Keratinocyte (primary cell): ENCODE measurements around the gene OR2L8. TPM values are rescaled to one million over a fixed set of nuclear protein-coding genes. Genes with fewer than 3 reads are reported as not detected.

Source experiments
- DNase-seq: peaks from one replicate; pipeline ENCODE4 v3.0.0-alpha.2; 2011; ENCODE audit warnings: low read depth, missing footprints, low spot score
- FAIRE-seq: peaks from 2 replicates; lab custom pipeline; 2011; peaks lifted over from hg19 to GRCh38; lab: Jason Lieb, UNC
- H2AFZ ChIP-seq: 2 replicates; pipeline ENCODE4 v1.6.0; 2012; ENCODE audit warnings: low read length, control low read depth, inconsistent platforms; ENCODE audit not compliant: control insufficient read depth
- H3K27ac ChIP-seq: 2 replicates; pipeline ENCODE4 v1.5.1; 2011; ENCODE audit warnings: low read length; ENCODE audit not compliant: control insufficient read depth, insufficient read depth
- H3K27me3 ChIP-seq: 3 replicates; pipeline ENCODE4 v1.6.0; 2011; ENCODE audit warnings: low read length; ENCODE audit not compliant: control insufficient read depth, insufficient read depth; ENCODE audit errors: extremely low read depth
- H3K36me3 ChIP-seq, 2 experiments: 2 replicates in 1 of 2; 3 replicates in 1 of 2; pipeline ENCODE4 v1.5.1; 2011; ENCODE audit warnings: low read length in 2 of 2, mild to moderate bottlenecking in 1 of 2; ENCODE audit not compliant: control insufficient read depth in 2 of 2, insufficient read depth in 2 of 2; ENCODE audit errors: extremely low read depth in 1 of 2
- H3K4me1 ChIP-seq: 3 replicates; pipeline ENCODE4 v1.5.1; 2011; ENCODE audit warnings: low read length; ENCODE audit not compliant: control insufficient read depth, insufficient read depth; ENCODE audit errors: extremely low read depth
- H3K4me2 ChIP-seq: 3 replicates; pipeline ENCODE4 v1.6.0; 2011; ENCODE audit warnings: low read depth, low read length; ENCODE audit not compliant: control insufficient read depth, insufficient read depth; ENCODE audit errors: extremely low read depth
- H3K4me3 ChIP-seq, 3 experiments: fragments of 200-600 bp in 1 of 3; sonication (generic) in 1 of 3; 2 replicates in 2 of 3; 3 replicates in 1 of 3; pipeline ENCODE4 v1.5.1; 2011 to 2016; ENCODE audit warnings: low read length in 3 of 3, mild to moderate bottlenecking in 3 of 3, control low read depth in 2 of 3, inconsistent platforms in 1 of 3, low read depth in 1 of 3, mixed read lengths in 1 of 3, mixed run types in 1 of 3, moderate library complexity in 1 of 3; ENCODE audit not compliant: control insufficient read depth in 2 of 3, insufficient read depth in 2 of 3; ENCODE audit errors: extremely low read depth in 1 of 3
- H3K79me2 ChIP-seq: 2 replicates; pipeline ENCODE4 v1.6.0; 2012; ENCODE audit warnings: low read length; ENCODE audit not compliant: control insufficient read depth, insufficient read depth
- H3K9ac ChIP-seq: 3 replicates; pipeline ENCODE4 v1.6.0; 2011; ENCODE audit warnings: low read length; ENCODE audit not compliant: control insufficient read depth, insufficient read depth; ENCODE audit errors: extremely low read depth
- H3K9me1 ChIP-seq: 3 replicates; pipeline ENCODE4 v1.6.0; 2011; ENCODE audit warnings: low read length; ENCODE audit not compliant: control insufficient read depth, insufficient read depth; ENCODE audit errors: extremely low read depth
- H3K9me3 ChIP-seq: 2 replicates; pipeline ENCODE4 v1.5.1; 2012; ENCODE audit warnings: low read depth, low read length; ENCODE audit not compliant: control insufficient read depth
- H4K20me1 ChIP-seq: 3 replicates; pipeline ENCODE4 v1.6.0; 2011; ENCODE audit warnings: low read length; ENCODE audit not compliant: control insufficient read depth, insufficient read depth; ENCODE audit errors: extremely low read depth
- EZH2 ChIP-seq: IDR thresholded peaks from one replicate; pipeline ENCODE4 v1.6.1; 2012; ENCODE audit warnings: inconsistent platforms, mild to moderate bottlenecking, low read length, moderate library complexity
- dilution Hi-C: fragments of 300-500 bp; cut with MboI; formaldehyde crosslinking; loops from one replicate; pipeline ENCODE4 v1.7.0; 2020; ENCODE audit warnings: low sequenced_read_pairs; ENCODE audit not compliant: extremely low pct_ligation_motif_present
- polyA plus RNA-seq, 5 experiments: library from polyadenylated mRNA; depleted of rRNA in 3 of 5; stranded (reverse) in 3 of 5; stranded (forward) in 1 of 5; unstranded in 1 of 5; fragments of >200 nt; gene quantifications; 1 replicate in 1 of 5; 2 replicates in 3 of 5; 3 replicates in 1 of 5; pipeline versions ENCODE4 v1.2.1 to v1.2.3, GENCODE V29; 2011 to 2012; ENCODE audit warnings: missing spikeins in 2 of 5, low read depth in 1 of 5, low replicate concordance in 1 of 5
- TF ChIP-seq, protein P1 (sequence below), 3 experiments: IDR thresholded peaks in 1 of 3; conservative IDR thresholded peaks in 1 of 3; optimal IDR thresholded peaks in 1 of 3; 2 replicates in 2 of 3; 3 replicates in 1 of 3; pipeline versions ENCODE3 to v1.5.1; 2011; ENCODE audit warnings: low read length in 3 of 3, mild to moderate bottlenecking in 3 of 3, moderate library complexity in 2 of 3, control low read depth in 1 of 3, inconsistent platforms in 1 of 3; ENCODE audit not compliant: insufficient read depth in 2 of 3; ENCODE audit errors: extremely low read depth in 1 of 3

Gene OR2L8
- polyA plus RNA-seq, 1 donor (not counting 4 experiments of a cell fraction or from before 2014, with no cell fraction given), result not detected

DNA sequence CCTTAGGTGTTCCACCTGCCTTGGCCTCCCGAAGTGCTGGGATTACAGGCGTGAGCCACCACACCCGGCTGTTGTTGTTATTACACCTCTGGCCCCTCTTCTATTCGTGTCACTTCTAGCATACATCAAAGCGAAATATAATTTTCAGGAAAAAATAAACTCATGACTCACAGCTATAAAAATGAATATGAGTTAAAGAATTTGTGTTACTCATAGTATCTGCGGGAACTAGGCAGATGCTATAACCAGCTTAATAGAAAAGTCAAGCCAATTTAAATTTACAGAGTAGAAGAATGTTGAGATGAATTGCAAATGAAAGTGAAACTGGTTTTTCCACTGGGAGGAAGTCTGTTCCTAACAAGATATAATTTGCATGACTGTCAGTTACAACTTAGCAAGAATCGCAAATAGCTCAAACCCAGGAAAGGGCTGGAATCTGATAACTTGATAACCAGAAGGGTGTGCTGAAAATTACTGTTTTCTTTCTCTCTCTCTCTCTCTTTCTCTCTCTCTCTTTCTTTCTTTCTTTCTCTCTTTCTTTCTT is 42.1 kb upstream of the OR2L8 start:
- no peak for DNase-seq
- Histone ChIP-seq H3K4me1 (no peaks in the 10 kb centered on the region), H4K20me1 (no peaks in the 10 kb centered on the region), H3K27me3 (no peaks in the 10 kb centered on the region), H3K36me3 (no peaks in the 10 kb centered on the region), H3K4me2 (peak overlapping the region; percentile 41), H3K9me3 (no peaks in the 10 kb centered on the region), H3K9ac (no peak overlapping the region), H2AFZ (no peak overlapping the region), H3K4me3 (peak overlapping the region in 2 of 3 experiments; percentile 18 to 48), H3K9me1 (no peaks in the 10 kb centered on the region), H3K27ac (no peak overlapping the region), H3K79me2 (no peaks in the 10 kb centered on the region)
- dilution Hi-C loops, result no loop called here
- TF ChIP-seq, protein P1, sequence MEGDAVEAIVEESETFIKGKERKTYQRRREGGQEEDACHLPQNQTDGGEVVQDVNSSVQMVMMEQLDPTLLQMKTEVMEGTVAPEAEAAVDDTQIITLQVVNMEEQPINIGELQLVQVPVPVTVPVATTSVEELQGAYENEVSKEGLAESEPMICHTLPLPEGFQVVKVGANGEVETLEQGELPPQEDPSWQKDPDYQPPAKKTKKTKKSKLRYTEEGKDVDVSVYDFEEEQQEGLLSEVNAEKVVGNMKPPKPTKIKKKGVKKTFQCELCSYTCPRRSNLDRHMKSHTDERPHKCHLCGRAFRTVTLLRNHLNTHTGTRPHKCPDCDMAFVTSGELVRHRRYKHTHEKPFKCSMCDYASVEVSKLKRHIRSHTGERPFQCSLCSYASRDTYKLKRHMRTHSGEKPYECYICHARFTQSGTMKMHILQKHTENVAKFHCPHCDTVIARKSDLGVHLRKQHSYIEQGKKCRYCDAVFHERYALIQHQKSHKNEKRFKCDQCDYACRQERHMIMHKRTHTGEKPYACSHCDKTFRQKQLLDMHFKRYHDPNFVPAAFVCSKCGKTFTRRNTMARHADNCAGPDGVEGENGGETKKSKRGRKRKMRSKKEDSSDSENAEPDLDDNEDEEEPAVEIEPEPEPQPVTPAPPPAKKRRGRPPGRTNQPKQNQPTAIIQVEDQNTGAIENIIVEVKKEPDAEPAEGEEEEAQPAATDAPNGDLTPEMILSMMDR (optimal IDR thresholded peaks at IDR 0.05 in 1 of 3, IDR thresholded peaks at IDR 0.05 in 1 of 3, conservative IDR thresholded peaks at IDR 0.05 in 1 of 3; ENCODE audit: extremely low read depth in 1 of 3, insufficient read depth in 2 of 3, low read length in 3 of 3), result no peak
- TF ChIP-seq EZH2, result no peak
- no peak for FAIRE-seq

DNA sequence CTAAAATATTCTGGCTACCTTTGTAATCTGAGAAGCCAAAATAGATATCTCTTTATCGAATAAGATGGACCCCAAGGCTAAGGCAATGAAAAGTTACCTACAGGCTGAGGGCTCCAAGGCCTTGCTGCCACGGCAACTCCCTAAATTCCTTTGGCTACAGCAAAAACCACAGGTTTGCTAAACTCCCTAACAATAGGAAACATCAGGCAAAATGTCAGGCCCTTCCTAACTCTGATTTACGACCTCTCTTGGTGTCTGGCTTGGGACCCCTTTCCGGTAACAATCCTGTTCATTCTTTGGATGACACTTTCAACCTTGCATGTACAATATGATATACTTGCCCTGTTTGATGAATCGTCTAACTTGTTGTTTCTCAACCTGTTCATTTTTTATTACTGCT is 39.9 kb upstream of the OR2L8 start:
- no peak overlapping the region for H3K4me2 ChIP-seq
- no peaks in the 10 kb centered on the region for H3K36me3 ChIP-seq
- TF ChIP-seq, protein P1 (optimal IDR thresholded peaks at IDR 0.05 in 1 of 3, IDR thresholded peaks at IDR 0.05 in 1 of 3, conservative IDR thresholded peaks at IDR 0.05 in 1 of 3; ENCODE audit: extremely low read depth in 1 of 3, insufficient read depth in 2 of 3, low read length in 3 of 3), result no peak
- TF ChIP-seq EZH2, result no peak
- H3K27ac ChIP-seq, result no peak overlapping the region
- H4K20me1 ChIP-seq, result no peaks in the 10 kb centered on the region
- no peak overlapping the region for H3K4me3 ChIP-seq
- no peaks in the 10 kb centered on the region for H3K79me2 ChIP-seq
- dilution Hi-C loops, result no loop called here
- no peak overlapping the region for H2AFZ ChIP-seq
- no peaks in the 10 kb centered on the region for H3K27me3 ChIP-seq
- no peak overlapping the region for H3K9ac ChIP-seq
- DNase-seq (no peak), FAIRE-seq (no peak)
- H3K4me1 ChIP-seq, result no peaks in the 10 kb centered on the region
- no peaks in the 10 kb centered on the region for H3K9me3 ChIP-seq
- H3K9me1 ChIP-seq, result no peaks in the 10 kb centered on the region
